ENCODE data around the gene CCNL2.

CCNL2 gene

DNA sequence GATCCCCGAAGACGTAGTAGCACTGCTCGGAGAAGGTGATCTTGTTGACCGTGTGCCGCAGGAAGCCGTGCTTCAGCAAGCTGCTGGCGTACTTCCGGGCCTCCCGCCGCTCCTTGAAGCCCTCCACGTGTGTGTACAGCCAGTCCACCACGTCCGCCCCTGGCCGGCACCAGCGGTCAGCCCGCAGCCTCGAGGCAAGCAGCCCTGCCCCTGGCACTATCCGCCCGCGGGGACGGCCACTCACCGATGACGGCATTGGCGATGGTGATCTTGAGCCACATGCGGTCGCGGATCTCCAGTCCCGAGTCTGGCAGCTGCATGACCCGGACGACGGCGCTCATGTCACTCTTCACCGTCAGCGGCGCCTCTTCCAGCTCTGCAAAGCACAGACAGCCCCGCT is 60.9 kb downstream of the CCNL2 start:
- Histone ChIP-seq H4K20me1 (ENCODE audit: insufficient read depth) (no peaks in the 10 kb centered on the region), H3K4me3 (IDR thresholded peaks at IDR 0.05; ENCODE audit: insufficient read depth, low read depth, low read length) (no peak overlapping the region), H3K79me2 (ENCODE audit: insufficient read depth, low read depth) (no peaks in the 10 kb centered on the region), H3K4me2 (no peak overlapping the region), H3K27ac (no peak overlapping the region), H2AFZ (ENCODE audit: low read depth) (no peak overlapping the region), H3K27me3 (ENCODE audit: insufficient read depth, low read depth) (no peaks in the 10 kb centered on the region), H3K4me1 (ENCODE audit: low read depth, poor library complexity, severe bottlenecking) (no peaks in the 10 kb centered on the region), H3K9ac (no peak overlapping the region), H3K36me3 (ENCODE audit: insufficient read depth) (no peaks in the 10 kb centered on the region)
- TF ChIP-seq, protein P1, sequence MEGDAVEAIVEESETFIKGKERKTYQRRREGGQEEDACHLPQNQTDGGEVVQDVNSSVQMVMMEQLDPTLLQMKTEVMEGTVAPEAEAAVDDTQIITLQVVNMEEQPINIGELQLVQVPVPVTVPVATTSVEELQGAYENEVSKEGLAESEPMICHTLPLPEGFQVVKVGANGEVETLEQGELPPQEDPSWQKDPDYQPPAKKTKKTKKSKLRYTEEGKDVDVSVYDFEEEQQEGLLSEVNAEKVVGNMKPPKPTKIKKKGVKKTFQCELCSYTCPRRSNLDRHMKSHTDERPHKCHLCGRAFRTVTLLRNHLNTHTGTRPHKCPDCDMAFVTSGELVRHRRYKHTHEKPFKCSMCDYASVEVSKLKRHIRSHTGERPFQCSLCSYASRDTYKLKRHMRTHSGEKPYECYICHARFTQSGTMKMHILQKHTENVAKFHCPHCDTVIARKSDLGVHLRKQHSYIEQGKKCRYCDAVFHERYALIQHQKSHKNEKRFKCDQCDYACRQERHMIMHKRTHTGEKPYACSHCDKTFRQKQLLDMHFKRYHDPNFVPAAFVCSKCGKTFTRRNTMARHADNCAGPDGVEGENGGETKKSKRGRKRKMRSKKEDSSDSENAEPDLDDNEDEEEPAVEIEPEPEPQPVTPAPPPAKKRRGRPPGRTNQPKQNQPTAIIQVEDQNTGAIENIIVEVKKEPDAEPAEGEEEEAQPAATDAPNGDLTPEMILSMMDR (conservative IDR thresholded peaks at IDR 0.05; ENCODE audit: low read depth, low read length) = no peak

DNA sequence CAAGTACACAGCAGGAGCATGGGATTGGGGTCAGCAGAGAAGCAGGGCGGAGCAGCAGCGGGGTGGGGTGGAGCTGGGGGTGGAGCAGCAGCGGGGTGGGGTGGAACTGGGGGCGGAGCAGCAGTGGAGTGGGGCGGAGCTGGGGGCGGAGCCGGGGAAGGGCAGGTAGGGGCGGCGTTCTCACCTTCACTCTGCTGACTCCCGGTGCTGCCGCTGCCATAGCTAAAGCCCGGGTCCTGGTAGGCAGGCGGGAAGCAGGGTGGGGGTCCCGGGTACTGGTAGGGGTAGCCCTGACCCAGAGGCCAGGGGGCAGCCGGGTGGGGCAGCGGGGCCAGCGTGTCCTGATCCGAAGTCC is 61.4 kb downstream of the CCNL2 start:
- Histone ChIP-seq H3K27me3 (ENCODE audit: insufficient read depth, low read depth) (no peaks in the 10 kb centered on the region), H2AFZ (ENCODE audit: low read depth) (no peak overlapping the region), H3K9ac (no peak overlapping the region), H4K20me1 (ENCODE audit: insufficient read depth) (no peaks in the 10 kb centered on the region), H3K27ac (no peak overlapping the region), H3K4me1 (ENCODE audit: low read depth, poor library complexity, severe bottlenecking) (no peaks in the 10 kb centered on the region), H3K36me3 (ENCODE audit: insufficient read depth) (no peaks in the 10 kb centered on the region), H3K79me2 (ENCODE audit: insufficient read depth, low read depth) (no peaks in the 10 kb centered on the region), H3K4me2 (no peak overlapping the region), H3K4me3 (IDR thresholded peaks at IDR 0.05; ENCODE audit: insufficient read depth, low read depth, low read length) (no peak overlapping the region)
- TF ChIP-seq, protein P1 (conservative IDR thresholded peaks at IDR 0.05; ENCODE audit: low read depth, low read length) = no peak

DNA sequence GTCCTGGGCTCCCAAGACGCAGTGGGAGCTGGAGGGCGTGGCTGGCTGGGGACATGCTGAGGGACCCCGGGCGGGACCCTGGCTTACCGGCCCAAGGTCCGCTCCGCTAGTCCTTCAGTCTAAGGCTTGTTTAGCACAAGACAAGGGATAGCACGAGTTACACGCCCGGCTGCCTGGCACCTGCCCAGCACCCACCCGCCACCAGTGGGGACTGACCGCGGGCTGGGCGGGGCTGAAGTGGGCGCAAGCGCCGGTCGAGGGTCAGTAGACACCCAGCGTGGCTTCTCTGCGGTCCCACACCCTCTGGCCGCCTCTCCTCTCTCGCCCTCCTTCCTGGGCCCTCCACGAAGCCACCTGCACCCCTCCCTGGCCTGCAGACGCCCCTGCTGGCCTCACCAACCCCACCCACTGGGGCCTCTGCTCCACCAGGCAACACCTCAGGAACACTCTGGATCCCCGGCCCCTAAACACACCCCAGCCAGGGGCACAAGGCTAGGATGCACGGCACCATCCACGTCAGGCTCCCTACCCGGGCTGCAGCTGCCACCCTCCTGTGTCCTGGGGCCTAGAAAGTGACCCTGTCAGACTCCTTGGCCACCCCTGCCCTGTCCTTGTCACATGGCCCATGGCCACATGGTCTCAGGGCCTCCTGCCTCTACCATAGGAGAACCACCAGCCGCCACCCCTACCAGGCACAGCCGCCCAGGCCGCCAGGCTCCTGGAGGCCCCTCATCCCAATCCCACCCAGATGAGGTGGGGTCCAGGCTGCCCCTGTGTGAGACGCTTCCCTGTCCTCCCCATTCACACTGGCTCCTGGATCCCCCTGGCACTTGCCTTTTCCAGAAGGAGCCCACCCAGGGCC is 62.0 kb downstream of the CCNL2 start:
- no peaks in the 10 kb centered on the region for H3K36me3 ChIP-seq (ENCODE audit: insufficient read depth)
- TF ChIP-seq, protein P1 (conservative IDR thresholded peaks at IDR 0.05; ENCODE audit: low read depth, low read length) = no peak
- no peak overlapping the region for H3K4me3 ChIP-seq (IDR thresholded peaks at IDR 0.05; ENCODE audit: insufficient read depth, low read depth, low read length)
- no peaks in the 10 kb centered on the region for H3K27me3 ChIP-seq (ENCODE audit: insufficient read depth, low read depth)
- H3K4me2 ChIP-seq = no peak overlapping the region
- H3K27ac ChIP-seq = no peak overlapping the region
- no peak overlapping the region for H3K9ac ChIP-seq
- H2AFZ ChIP-seq (ENCODE audit: low read depth) = no peak overlapping the region
- H4K20me1 ChIP-seq (ENCODE audit: insufficient read depth) = no peaks in the 10 kb centered on the region
- no peaks in the 10 kb centered on the region for H3K79me2 ChIP-seq (ENCODE audit: insufficient read depth, low read depth)
- no peaks in the 10 kb centered on the region for H3K4me1 ChIP-seq (ENCODE audit: low read depth, poor library complexity, severe bottlenecking)

DNA sequence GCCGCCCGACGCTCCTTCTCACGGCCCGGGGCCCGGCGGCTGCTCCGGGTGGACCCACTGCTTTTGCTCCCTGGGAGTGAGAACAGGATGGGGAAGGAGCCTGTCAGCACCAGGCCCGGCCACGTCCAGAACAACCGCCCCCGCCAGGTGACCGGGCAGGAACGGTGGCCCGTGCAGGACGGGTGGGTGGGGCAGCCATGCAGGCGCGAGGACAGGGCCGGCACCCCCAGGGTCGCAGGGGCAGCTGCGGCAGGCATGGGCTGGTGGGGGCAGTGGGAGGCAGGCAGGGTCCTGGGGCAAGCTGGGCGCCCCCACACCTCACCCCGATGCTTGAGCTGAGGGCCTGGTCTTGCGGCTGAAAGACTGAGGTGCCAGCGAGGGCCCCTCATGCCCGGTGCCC is 62.7 kb downstream of the CCNL2 start:
- Histone ChIP-seq H4K20me1 (ENCODE audit: insufficient read depth) (no peaks in the 10 kb centered on the region), H3K9ac (no peak overlapping the region), H3K79me2 (ENCODE audit: insufficient read depth, low read depth) (no peaks in the 10 kb centered on the region), H3K4me1 (ENCODE audit: low read depth, poor library complexity, severe bottlenecking) (no peaks in the 10 kb centered on the region), H3K36me3 (ENCODE audit: insufficient read depth) (no peaks in the 10 kb centered on the region), H2AFZ (ENCODE audit: low read depth) (no peak overlapping the region), H3K4me3 (IDR thresholded peaks at IDR 0.05; ENCODE audit: insufficient read depth, low read depth, low read length) (no peak overlapping the region), H3K27me3 (ENCODE audit: insufficient read depth, low read depth) (no peaks in the 10 kb centered on the region), H3K27ac (no peak overlapping the region), H3K4me2 (no peak overlapping the region)
- TF ChIP-seq, protein P1 (conservative IDR thresholded peaks at IDR 0.05; ENCODE audit: low read depth, low read length) = no peak

Data from KMS-11 (cell line).